ENCODE measurements around the gene SLC27A3. TPM values are rescaled to one million over a fixed set of nuclear protein-coding genes. Genes with fewer than 3 reads are reported as not detected.

Gene SLC27A3
- total and polyA plus RNA-seq, 2 of the 8 experiments (the other 6 are each of a cell fraction or from before 2014, with no cell fraction given), result 39.1 to 40.1 TPM

GRCh38 chr1:153795330-153795837, 20.2 kb downstream of the SLC27A3 start:
- Histone ChIP-seq H4K20me1 (replicated peaks in 1 of 2; ENCODE audit: control insufficient read depth in 1 of 2, insufficient read depth in 2 of 2, low read length in 2 of 2) (peaks cover 0 to 4% of the 10 kb centered on the region in 2 experiments), H4K8ac (ENCODE audit: extremely low read depth, insufficient read depth, low read length) (peak overlapping the region; percentile 54; the same call in 1 of the 2 replicates), H4K91ac (replicated peaks; ENCODE audit: insufficient read length, low read length) (peak overlapping the region; percentile 4), H3K27ac (ENCODE audit: low read depth, low read length) (no peak overlapping the region), H3K4me3 (ENCODE audit: extremely low read depth in 1 of 4, insufficient read depth in 2 of 4, low read depth in 3 of 4, low read length in 4 of 4) (peak overlapping the region in 1 of 4 experiments; percentile 48; a peak in 1 of 8 replicates), H2BK5ac (ENCODE audit: low read depth, low read length) (no peak overlapping the region), H2AK5ac (ENCODE audit: low read depth, low read length) (peak overlapping the region; percentile 59; the same call in 1 of the 2 replicates), H2BK15ac (ENCODE audit: low read length) (peak overlapping the region; percentile 36; the same call in 1 of the 2 replicates), H3K18ac (ENCODE audit: extremely low read depth, low read length) (peak overlapping the region; percentile 15), H3K23ac (ENCODE audit: insufficient read length) (no peak overlapping the region), H3K23me2 (ENCODE audit: low read depth, low read length) (no peaks in the 10 kb centered on the region; the same call in 1 of the 2 replicates), H3K14ac (ENCODE audit: insufficient read length) (no peak overlapping the region), H2BK12ac (ENCODE audit: low read depth, low read length) (peak overlapping the region; percentile 80; the same call in 1 of the 2 replicates), H3K56ac (replicated peaks; ENCODE audit: insufficient read length, low read depth, low read length) (no peak overlapping the region), H3K79me1 (ENCODE audit: low read depth, low read length) (no peaks in the 10 kb centered on the region), H3K4ac (replicated peaks; ENCODE audit: insufficient read length, low read depth, low read length) (peak overlapping the region; percentile 33), H3K4me1 (replicated peaks in 1 of 4; ENCODE audit: control insufficient read depth in 3 of 4, insufficient read depth in 4 of 4, low read length in 3 of 4) (peaks cover 6 to 32% (median 22%) of the 10 kb centered on the region in 4 experiments), H3K9ac (replicated peaks in 1 of 4; ENCODE audit: extremely low read depth in 1 of 4, low read depth in 3 of 4, low read length in 3 of 4) (0 out of 7 replicates have a peak overlapping the region, but pooled peaks of 1 of the 4 experiments have one; percentile 15), H2BK120ac (replicated peaks; ENCODE audit: low read depth, low read length) (no peak overlapping the region), H4K5ac (ENCODE audit: insufficient read length, low read depth, low read length) (peak overlapping the region; percentile 2), H3K9me3 (ENCODE audit: insufficient read depth in 2 of 2, low read depth in 1 of 2, low read length in 1 of 2) (no peaks in the 10 kb centered on the region), H3K36me3 (ENCODE audit: control insufficient read depth in 2 of 4, insufficient read depth in 4 of 4, low read length in 3 of 4) (no peaks in the 10 kb centered on the region; a peak in 1 of 8 replicates), H2AFZ (ENCODE audit: low read length) (no peak overlapping the region), H3K79me2 (ENCODE audit: control insufficient read depth in 1 of 2, insufficient read depth in 2 of 2, low read length in 2 of 2) (no peaks in the 10 kb centered on the region), H2BK20ac (ENCODE audit: low read length) (no peak overlapping the region), H3K4me2 (ENCODE audit: insufficient read depth in 1 of 2, low read depth in 2 of 2, low read length in 2 of 2) (peak overlapping the region; percentile 60 to 61), H3K27me3 (replicated peaks in 1 of 4; ENCODE audit: control insufficient read depth in 3 of 4, extremely low read depth in 1 of 4, insufficient read depth in 3 of 4, low read length in 3 of 4) (no peaks in the 10 kb centered on the region; a peak in 1 of 7 replicates)
- no peak for DNase-seq (ENCODE audit: low read depth in 1 of 2, low spot score in 2 of 2)
- FAIRE-seq, result no peak
- 93% methylated on average over 17 of the region's 18 CpGs; no CpG with 5 or more reads in 1 of the 2 experiments for WGBS, 2 experiments (ENCODE audit: extremely low coverage in 1 of 2, insufficient coverage in 1 of 2, insufficient read length in 1 of 2, insufficient replicate concordance in 2 of 2, low coverage in 1 of 2, low lambda C conversion rate in 2 of 2, missing lambda C conversion rate in 1 of 2)
- ChIA-PET POLR2A (ENCODE audit: partially characterized antibody) (interaction anchor here (0.6 to 15.1 kb wide), 5 partner anchors 9 to 198 kb away, joined by 3 to 153 read pairs (median 4); partner anchors contain the start of genes GATAD2B and RPS27), CTCF (ENCODE audit: partially characterized antibody) (interaction anchor here (0.9 to 2.9 kb wide), 5 partner anchors 23 to 270 kb away, joined by 3 to 8 read pairs (median 4); partner anchors contain the start of gene JTB)
- TF ChIP-seq TAF7 (optimal IDR thresholded peaks at IDR 0.05; ENCODE audit: borderline replicate concordance, low read depth, low read length) (no peak), GTF2F1 (IDR thresholded peaks at IDR 0.05; ENCODE audit: borderline replicate concordance, low read depth, low read length) (no peak), SIN3A (conservative IDR thresholded peaks at IDR 0.05 in 1 of 2, IDR thresholded peaks at IDR 0.05 in 1 of 2; ENCODE audit: low read depth in 1 of 2, low read length in 2 of 2) (no peak), KDM1A (IDR thresholded peaks at IDR 0.05; ENCODE audit: borderline replicate concordance, low read length) (no peak), ATF3 (IDR thresholded peaks at IDR 0.05; ENCODE audit: insufficient read depth, low read depth, low read length) (no peak), TAF1 (IDR thresholded peaks at IDR 0.05; ENCODE audit: low read depth, low read length) (no peak), SUZ12 (IDR thresholded peaks at IDR 0.05; ENCODE audit: low read length) (no peak), BACH1 (IDR thresholded peaks at IDR 0.05; ENCODE audit: low read length) (no peak), EP300 (IDR thresholded peaks at IDR 0.05; ENCODE audit: borderline replicate concordance in 1 of 2, low read depth in 2 of 2, low read length in 2 of 2) (no peak), BCL11A (IDR thresholded peaks at IDR 0.05; ENCODE audit: low read depth in 2 of 2, low read length in 2 of 2) (no peak), KDM4A (IDR thresholded peaks at IDR 0.05; ENCODE audit: low read depth, low read length, severe bottlenecking) (no peak)

Measured in H1 (cell line).